Erythroblast (primary cell): ENCODE measurements around the gene ANKRD1.

Experiments
- GATA1 ChIP-seq: IDR thresholded peaks from 2 replicates; pipeline ENCODE4 v1.6.1; 2011; ENCODE audit warnings: low read depth, mild to moderate bottlenecking, control low read depth, low read length, moderate library complexity
- POLR2A ChIP-seq: IDR thresholded peaks from 2 replicates; pipeline ENCODE4 v1.6.1; 2011; ENCODE audit warnings: mild to moderate bottlenecking, low read length

GRCh38 chr10:90925079-90926029, 4.5 kb upstream of the ANKRD1 start:
- no peak for TF ChIP-seq POLR2A
- no peak for TF ChIP-seq GATA1
